Gastrocnemius medialis (tissue), 4 donors: ENCODE measurements around the gene PARM1.

Experiments
- CTCF ChIP-seq, 5 experiments: fragments of 450-650 bp in 3 of 5; fragments of 200-600 bp in 2 of 5; sonication (generic) in 2 of 5; IDR thresholded peaks in 4 of 5; conservative IDR thresholded peaks in 1 of 5; 1 replicate in 4 of 5; 2 replicates in 1 of 5; pipeline ENCODE4 v1.5.1; 2016 to 2019; ENCODE audit warnings: antibody characterized with exemption in 5 of 5, mild to moderate bottlenecking in 3 of 5, moderate library complexity in 3 of 5
- POLR2A ChIP-seq, 2 donors: fragments of 450-650 bp; IDR thresholded peaks; one replicate each; pipeline ENCODE4 v1.6.1; 2017; ENCODE audit warnings: antibody characterized with exemption in 2 of 2, mild to moderate bottlenecking in 2 of 2, moderate library complexity in 2 of 2

GRCh38 chr4:74967324-74967723 is 34.4 kb downstream of the PARM1 start:
- TF ChIP-seq CTCF (IDR thresholded peaks at IDR 0.05 in 4 of 5, conservative IDR thresholded peaks at IDR 0.05 in 1 of 5), result no peak
- TF ChIP-seq POLR2A (IDR thresholded peaks at IDR 0.05), result no peak
